GM10248 (cell line): ENCODE measurements around the gene DIRAS1.

Source experiments
- CTCF ChIA-PET: fragments of 300-600 bp; sonication (Branson Sonifier 250); formaldehyde crosslinking; extraction: SDS; loops from one replicate; lab custom pipeline; 2021; ENCODE audit warnings: antibody characterized with exemption; lab: Yijun Ruan, JAX
- POLR2A ChIA-PET: fragments of 350-650 bp; sonication (Branson Sonifier 250); formaldehyde crosslinking; extraction: SDS; loops from one replicate; lab custom pipeline; 2020; ENCODE audit warnings: antibody characterized with exemption; lab: Yijun Ruan, JAX
- DNase-seq: peaks from one replicate; pipeline ENCODE4 v3.0.0; 2012; ENCODE audit errors: extremely low spot score
- CTCF ChIP-seq: IDR thresholded peaks from 2 replicates; pipeline ENCODE4 v1.5.1; 2012; ENCODE audit warnings: mild to moderate bottlenecking, low read depth; ENCODE audit errors: extremely low read depth, missing control alignments, control extremely low read depth

The DIRAS1 gene

DNA sequence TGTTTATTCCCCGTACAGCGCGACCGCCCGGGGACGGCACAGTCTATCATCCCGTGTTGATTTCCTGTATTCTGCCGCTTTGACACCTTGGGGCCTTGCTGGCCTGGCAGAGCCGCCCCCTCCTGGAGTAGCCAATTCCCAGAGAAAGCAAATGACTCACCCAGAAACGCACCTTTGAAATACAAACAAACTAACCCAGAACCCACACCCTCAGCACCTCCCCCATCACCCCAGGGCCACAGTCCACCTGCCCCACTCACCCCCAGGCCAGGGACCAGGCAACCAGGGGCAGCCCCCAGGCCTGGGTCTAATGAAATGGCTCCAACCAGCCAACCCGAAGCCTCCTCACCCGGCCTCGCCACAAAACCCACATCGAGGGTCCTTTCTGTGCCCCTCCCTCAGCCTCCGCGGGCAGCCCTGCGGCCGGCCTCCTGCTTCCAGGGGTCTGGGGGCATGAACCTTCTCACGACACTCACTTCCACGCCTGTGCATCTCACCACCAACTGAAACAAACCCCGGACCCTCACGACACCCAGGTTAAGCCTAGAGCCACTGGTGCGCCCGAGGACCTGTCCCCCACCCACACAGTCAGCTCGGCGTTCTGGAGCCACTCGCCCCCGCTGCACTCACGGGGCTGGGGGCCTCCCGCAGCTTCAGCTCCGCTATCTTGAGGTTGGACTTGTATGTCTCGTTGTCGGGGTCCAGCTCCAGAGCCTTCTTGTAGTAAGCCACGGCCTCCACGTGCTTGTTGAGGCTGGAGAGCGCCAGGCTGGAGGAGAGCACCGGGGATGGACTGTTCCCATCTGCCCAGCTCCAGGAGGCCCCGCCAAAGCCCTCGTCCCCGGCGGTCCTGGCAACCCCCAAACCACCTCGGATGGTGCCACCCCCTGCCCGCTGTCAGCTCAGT lies 41.0 kb upstream of the DIRAS1 start:
- ChIA-PET POLR2A (no interaction called here), CTCF (interaction anchor here (0.8 to 1.0 kb wide), 2 partner anchors 12 to 109 kb away, joined by 3 to 4 read pairs; no protein-coding TSS in a partner anchor)
- TF ChIP-seq CTCF = no peak
- no peak for DNase-seq

DNA sequence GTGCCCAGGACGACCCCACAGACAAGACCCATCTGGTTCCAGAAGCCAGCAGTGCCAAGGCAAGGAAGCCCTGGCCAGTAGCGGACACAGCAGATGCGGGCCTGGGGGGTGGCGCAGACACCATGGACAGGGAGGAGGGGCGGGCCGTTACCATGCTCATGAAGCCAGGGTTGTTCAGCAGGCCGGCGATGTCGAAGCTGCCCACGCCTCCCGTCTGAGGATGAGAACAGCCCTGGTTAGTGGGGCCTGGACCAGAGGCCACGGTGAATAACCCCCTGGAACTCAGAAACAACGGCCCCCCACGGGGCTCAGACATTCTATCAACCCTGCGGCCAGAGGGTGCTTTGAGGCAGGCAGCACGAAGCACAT lies 40.1 kb upstream of the DIRAS1 start:
- ChIA-PET CTCF (no interaction called here), POLR2A (no interaction called here)
- DNase-seq = no peak
- no peak for TF ChIP-seq CTCF

- no peak for TF ChIP-seq CTCF
- ChIA-PET POLR2A (no interaction called here), CTCF (interaction anchor here (2.7 kb wide), 1 partner anchor 10 kb away, joined by 13 read pairs; no protein-coding TSS in a partner anchor)
- no peak for DNase-seq
Observed at GRCh38 chr19:2759965-2760364, 38.8 kb upstream of the DIRAS1 start.

DNA sequence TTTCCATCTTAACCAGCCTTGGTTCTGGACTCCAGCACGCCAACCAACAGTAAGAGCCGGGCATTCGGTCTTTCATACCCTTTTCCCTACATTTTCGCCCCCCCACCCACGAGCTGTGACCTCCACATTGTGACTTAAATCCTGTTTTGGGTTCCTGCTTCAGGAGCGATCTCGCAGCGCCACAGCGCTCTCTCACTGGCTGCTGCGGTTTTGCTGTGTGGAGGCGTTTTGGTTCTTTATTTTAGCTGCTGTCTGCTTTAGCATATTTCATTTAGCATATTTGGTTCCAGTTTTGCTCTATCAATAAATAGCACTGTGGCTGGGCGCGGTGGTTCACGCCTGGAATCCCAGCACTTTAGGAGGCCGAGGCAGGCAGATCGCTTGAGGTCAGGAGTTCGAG lies 38.2 kb upstream of the DIRAS1 start:
- CTCF ChIA-PET = interaction anchor here (1.1 to 2.7 kb wide), 2 partner anchors 10 to 32 kb away, joined by 3 to 13 read pairs; no protein-coding TSS in a partner anchor
- DNase-seq = no peak
- TF ChIP-seq CTCF = no peak
- POLR2A ChIA-PET = no interaction called here

DNA sequence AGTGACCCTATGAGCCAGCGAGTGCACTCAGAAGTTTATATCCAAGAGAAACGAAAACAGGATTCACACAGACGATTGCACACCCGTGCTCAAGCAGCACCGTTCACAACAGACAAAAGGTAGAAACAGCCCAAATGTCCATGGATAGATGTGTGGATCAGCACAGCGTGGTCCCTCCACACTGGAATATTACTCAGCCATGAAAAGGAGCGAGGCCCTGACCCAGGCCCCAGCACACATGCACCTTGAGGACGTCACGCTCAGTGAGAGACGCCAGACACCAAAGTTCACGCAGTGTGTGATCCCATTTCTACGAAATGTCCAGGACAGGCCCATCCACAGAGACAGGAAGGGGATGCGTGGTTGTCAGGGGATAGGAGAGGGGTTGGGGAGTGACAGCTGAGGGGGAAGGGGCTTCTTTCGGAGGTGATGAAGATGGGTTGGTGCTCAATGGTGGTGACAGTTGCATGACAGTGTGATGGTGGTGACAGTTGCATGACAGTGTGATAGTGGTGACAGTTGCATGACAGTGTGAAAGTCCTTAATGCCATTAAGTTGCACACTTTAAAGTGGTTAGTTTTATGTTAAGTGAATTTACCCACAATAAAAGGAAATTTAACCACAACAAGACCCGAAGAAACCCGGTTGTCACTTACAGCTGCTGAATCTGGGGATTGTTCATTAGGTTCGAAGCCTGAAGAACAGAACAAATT lies 37.6 kb upstream of the DIRAS1 start:
- ChIA-PET CTCF (interaction anchor here (1.1 to 2.7 kb wide), 2 partner anchors 9 to 32 kb away, joined by 3 to 13 read pairs; no protein-coding TSS in a partner anchor), POLR2A (no interaction called here)
- no peak for DNase-seq
- TF ChIP-seq CTCF = no peak
